HepG2 (cell line): Measurements from ENCODE around the gene TMEM121. TPM values are rescaled to one million over a fixed set of nuclear protein-coding genes. Genes with fewer than 3 reads are reported as not detected.

Source experiments
- CCDC6 ChIP-seq: sonication (generic); formaldehyde crosslinking; IDR thresholded peaks from 2 replicates; pipeline ENCODE4 v1.8.1; 2022; ENCODE audit warnings: mild to moderate bottlenecking, missing genetic modification reagents, moderate library complexity
- CHCHD3 ChIP-seq: sonication (generic); formaldehyde crosslinking; IDR thresholded peaks from 2 replicates; pipeline ENCODE4 v1.8.0; 2022; ENCODE audit warnings: mild to moderate bottlenecking, missing genetic modification reagents, moderate library complexity
- CHD2 ChIP-seq: IDR thresholded peaks from 2 replicates; pipeline ENCODE4 v1.6.1; 2011; ENCODE audit warnings: low read depth, low read length, improper control_type of control experiment
- GZF1 ChIP-seq: sonication (generic); formaldehyde crosslinking; IDR thresholded peaks from 2 replicates; pipeline ENCODE4 v1.5.1; 2020; ENCODE audit warnings: mild to moderate bottlenecking, missing genetic modification reagents
- HDAC6 ChIP-seq: fragments of 200-600 bp; sonication (generic); IDR thresholded peaks from 2 replicates; pipeline ENCODE4 v1.7.0; 2017; ENCODE audit warnings: mild to moderate bottlenecking, antibody characterized with exemption, low read length, low read depth
- HMGA1 ChIP-seq: sonication (generic); formaldehyde crosslinking; conservative IDR thresholded peaks from 2 replicates; pipeline ENCODE4 v1.4.0; 2020; ENCODE audit warnings: missing genetic modification reagents
- HOXA5 ChIP-seq: sonication (generic); formaldehyde crosslinking; IDR thresholded peaks from 2 replicates; pipeline ENCODE4 v1.4.0; 2020; ENCODE audit warnings: missing genetic modification reagents
- HOXA9 ChIP-seq: sonication (generic); formaldehyde crosslinking; IDR thresholded peaks from 2 replicates; pipeline ENCODE4 v1.8.1; 2022; ENCODE audit warnings: missing genetic modification reagents, mild to moderate bottlenecking, moderate library complexity, borderline replicate concordance
- KLF9 ChIP-seq: IDR thresholded peaks from 2 replicates; pipeline ENCODE4 v1.6.1; 2016; ENCODE audit warnings: low read depth
- PCBP1 ChIP-seq: fragments of 200-400 bp; formaldehyde crosslinking; IDR thresholded peaks from 2 replicates; pipeline ENCODE4 v1.6.1; 2017; ENCODE audit warnings: mild to moderate bottlenecking, low read depth, low read length, borderline replicate concordance
- POGZ ChIP-seq: sonication (generic); formaldehyde crosslinking; IDR thresholded peaks from 2 replicates; pipeline ENCODE4 v1.4.0; 2020; ENCODE audit warnings: mild to moderate bottlenecking, missing genetic modification reagents
- RCOR2 ChIP-seq: IDR thresholded peaks from 2 replicates; pipeline ENCODE4 v1.6.1; 2016; ENCODE audit warnings: missing biosample characterization, missing genetic modification reagents
- SALL1 ChIP-seq: sonication (generic); formaldehyde crosslinking; IDR thresholded peaks from 2 replicates; pipeline ENCODE4 v1.8.0; 2022; ENCODE audit warnings: mild to moderate bottlenecking, missing genetic modification reagents
- SOX6 ChIP-seq, 2 experiments: fragments of 450-650 bp in 1 of 2; sonication (generic) in 1 of 2; formaldehyde crosslinking in 1 of 2; IDR thresholded peaks; 2 replicates each; pipeline versions ENCODE4 v1.4.0 to v1.6.1; 2017 to 2020; ENCODE audit warnings: antibody characterized with exemption in 1 of 2, mild to moderate bottlenecking in 1 of 2, missing genetic modification reagents in 1 of 2
- TCF7L2 ChIP-seq: IDR thresholded peaks from 2 replicates; pipeline ENCODE4 v1.6.1; 2011; ENCODE audit warnings: mild to moderate bottlenecking, low read depth, low read length, moderate library complexity
- ZBTB1 ChIP-seq: sonication (generic); formaldehyde crosslinking; IDR thresholded peaks from 2 replicates; pipeline ENCODE4 v1.4.0; 2020; ENCODE audit warnings: missing genetic modification reagents, borderline replicate concordance
- ZNF143 ChIP-seq: sonication (generic); formaldehyde crosslinking; IDR thresholded peaks from 2 replicates; pipeline ENCODE4 v1.4.0; 2020; ENCODE audit warnings: missing genetic modification reagents
- ZNF225 ChIP-seq: sonication (generic); formaldehyde crosslinking; IDR thresholded peaks from 2 replicates; pipeline ENCODE4 v1.4.0; 2020; ENCODE audit warnings: mild to moderate bottlenecking, missing genetic modification reagents
- ZNF234 ChIP-seq: sonication (generic); formaldehyde crosslinking; conservative IDR thresholded peaks from 2 replicates; pipeline ENCODE4 v1.5.1; 2020; ENCODE audit warnings: mild to moderate bottlenecking, missing genetic modification reagents
- ZNF34 ChIP-seq: sonication (generic); formaldehyde crosslinking; IDR thresholded peaks from 2 replicates; pipeline ENCODE4 v1.4.0; 2020; ENCODE audit warnings: mild to moderate bottlenecking, missing genetic modification reagents, borderline replicate concordance
- ZNF446 ChIP-seq: sonication (generic); formaldehyde crosslinking; IDR thresholded peaks from 2 replicates; pipeline ENCODE4 v1.5.0; 2020; ENCODE audit warnings: mild to moderate bottlenecking, missing genetic modification reagents
- ZNF543 ChIP-seq: sonication (generic); formaldehyde crosslinking; IDR thresholded peaks from 2 replicates; pipeline ENCODE4 v1.4.0; 2020; ENCODE audit warnings: mild to moderate bottlenecking, missing genetic modification reagents
- ZNF546 ChIP-seq: sonication (generic); formaldehyde crosslinking; conservative IDR thresholded peaks from 2 replicates; pipeline ENCODE4 v1.8.1; 2023; ENCODE audit warnings: mild to moderate bottlenecking, missing genetic modification reagents
- ZNF644 ChIP-seq: IDR thresholded peaks from 2 replicates; pipeline ENCODE4 v1.6.1; 2016; ENCODE audit warnings: low read depth
- ZNF703 ChIP-seq: sonication (generic); formaldehyde crosslinking; IDR thresholded peaks from 2 replicates; pipeline ENCODE4 v1.5.1; 2020; ENCODE audit warnings: missing genetic modification reagents, mild to moderate bottlenecking, moderate library complexity, borderline replicate concordance
- ZNF766 ChIP-seq: sonication (generic); formaldehyde crosslinking; IDR thresholded peaks from 2 replicates; pipeline ENCODE4 v1.5.0; 2020; ENCODE audit warnings: missing genetic modification reagents, borderline replicate concordance
- ZNF777 ChIP-seq: sonication (generic); formaldehyde crosslinking; IDR thresholded peaks from 2 replicates; pipeline ENCODE4 v1.4.0; 2020; ENCODE audit warnings: missing genetic modification reagents
- polyA plus RNA-seq, 8 experiments: library from polyadenylated mRNA; depleted of rRNA in 3 of 8; stranded (reverse) in 7 of 8; unstranded in 1 of 8; fragments of >200 nt; fragmentation: Illumina TruSeq in 4 of 8; extraction: Trizol in 4 of 8; gene quantifications; 2 replicates each; pipeline versions ENCODE4 v1.2.1 to v1.2.3, GENCODE V29; 2011 to 2016; ENCODE audit warnings: low read depth in 4 of 8, missing spikeins in 1 of 8, mixed read lengths in 1 of 8; ENCODE audit not compliant: insufficient read depth in 1 of 8
- total RNA-seq, 5 experiments: library from RNA; depleted of rRNA; stranded (reverse); fragments of >200 nt; fragmentation: Illumina TruSeq; extraction: Trizol; gene quantifications; 2 replicates each; pipeline ENCODE4 v1.2.3, GENCODE V29; 2016; ENCODE audit warnings: low read depth in 1 of 5
- TF ChIP-seq, protein P1 (sequence below), 2 experiments: fragments of 450-650 bp in 1 of 2; sonication (generic) in 1 of 2; formaldehyde crosslinking; IDR thresholded peaks; 2 replicates each; pipeline versions ENCODE4 v1.5.0 to v1.8.0; 2020 to 2022; ENCODE audit warnings: mild to moderate bottlenecking in 1 of 2, missing genetic modification reagents in 1 of 2
- TF ChIP-seq, protein P2 (sequence below): IDR thresholded peaks from 2 replicates; pipeline ENCODE4 v1.6.1; 2016; ENCODE audit warnings: missing genetic modification reagents, missing compliant biosample characterization
- TF ChIP-seq, protein P3 (sequence below): sonication (generic); formaldehyde crosslinking; IDR thresholded peaks from 2 replicates; pipeline ENCODE4 v1.5.0; 2020; ENCODE audit warnings: mild to moderate bottlenecking, missing genetic modification reagents

The TMEM121 gene
- total and polyA plus RNA-seq, 2 of the 13 experiments (the other 11 are each of a cell fraction or from before 2014, with no cell fraction given): 6.6 to 19.0 TPM

DNA sequence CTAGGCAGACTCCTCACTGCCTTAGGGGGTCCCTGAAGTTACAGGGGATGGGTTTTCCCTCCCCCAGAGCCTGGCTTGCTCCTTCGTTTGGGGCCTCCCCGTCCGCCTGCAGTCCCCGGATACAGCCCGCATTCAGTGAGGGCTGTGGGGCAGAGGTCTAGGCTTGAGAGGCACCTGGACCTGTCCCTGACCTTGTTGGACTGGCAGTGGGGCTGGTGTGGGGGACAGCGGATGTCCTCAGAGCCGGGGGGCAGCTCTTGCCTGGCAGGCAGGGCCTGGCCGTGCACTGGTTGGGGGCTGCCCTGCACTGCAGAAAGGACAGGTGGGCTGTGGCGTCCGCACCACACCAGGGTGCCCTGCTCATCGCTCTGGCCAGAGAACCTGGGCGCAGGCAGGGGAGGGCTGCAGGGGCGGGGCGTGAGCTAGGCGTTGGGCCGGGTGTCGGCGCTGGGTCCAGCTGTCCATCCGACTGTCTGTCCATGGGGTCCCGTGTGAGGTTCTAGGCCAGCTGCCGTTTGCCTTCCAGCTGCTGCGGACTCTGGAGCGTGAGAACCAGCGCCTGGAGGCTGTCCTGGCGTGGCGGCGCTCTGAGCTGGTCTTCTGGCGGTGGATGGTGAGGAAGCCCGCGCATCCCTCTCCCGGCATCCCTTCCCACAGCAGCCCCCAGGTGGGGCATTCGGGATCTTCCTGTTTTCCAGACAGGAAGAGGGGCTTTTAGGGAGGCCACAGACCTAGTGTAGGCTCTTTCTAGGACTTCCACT lies 29.4 kb upstream of the TMEM121 start (continued):
- no peak for TF ChIP-seq TCF7L2
- no peak for TF ChIP-seq HOXA5
- TF ChIP-seq RCOR2 (CRISPR knock-in tag): no peak
- TF ChIP-seq HDAC6: no peak
- TF ChIP-seq GZF1 (CRISPR knock-in tag): no peak
- no peak for TF ChIP-seq HMGA1
- no peak for TF ChIP-seq HOXA9 (CRISPR knock-in tag)
- no peak for TF ChIP-seq ZNF225 (CRISPR knock-in tag)
- TF ChIP-seq, protein P1, sequence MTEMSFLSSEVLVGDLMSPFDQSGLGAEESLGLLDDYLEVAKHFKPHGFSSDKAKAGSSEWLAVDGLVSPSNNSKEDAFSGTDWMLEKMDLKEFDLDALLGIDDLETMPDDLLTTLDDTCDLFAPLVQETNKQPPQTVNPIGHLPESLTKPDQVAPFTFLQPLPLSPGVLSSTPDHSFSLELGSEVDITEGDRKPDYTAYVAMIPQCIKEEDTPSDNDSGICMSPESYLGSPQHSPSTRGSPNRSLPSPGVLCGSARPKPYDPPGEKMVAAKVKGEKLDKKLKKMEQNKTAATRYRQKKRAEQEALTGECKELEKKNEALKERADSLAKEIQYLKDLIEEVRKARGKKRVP (CRISPR knock-in tag; IDR thresholded peaks at IDR 0.05): no peak
- no peak for TF ChIP-seq SOX6 (IDR thresholded peaks at IDR 0.05)
- TF ChIP-seq SOX6 (CRISPR knock-in tag; IDR thresholded peaks at IDR 0.05): 0 out of 2 replicates have a peak, but pooled peaks have one; percentile 1
- TF ChIP-seq ZNF143 (CRISPR knock-in tag): no peak
- no peak for TF ChIP-seq CHD2
- TF ChIP-seq ZBTB1 (CRISPR knock-in tag): no peak
- TF ChIP-seq KLF9 (CRISPR knock-in tag): no peak
- no peak for TF ChIP-seq CHCHD3 (CRISPR knock-in tag)
- TF ChIP-seq POGZ: no peak
- no peak for TF ChIP-seq SALL1 (CRISPR knock-in tag)
- TF ChIP-seq ZNF777: no peak
- TF ChIP-seq ZNF446 (CRISPR knock-in tag): peak; percentile 73; the same call in 1 of the 2 replicates
- TF ChIP-seq, protein P2, sequence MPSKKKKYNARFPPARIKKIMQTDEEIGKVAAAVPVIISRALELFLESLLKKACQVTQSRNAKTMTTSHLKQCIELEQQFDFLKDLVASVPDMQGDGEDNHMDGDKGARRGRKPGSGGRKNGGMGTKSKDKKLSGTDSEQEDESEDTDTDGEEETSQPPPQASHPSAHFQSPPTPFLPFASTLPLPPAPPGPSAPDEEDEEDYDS (CRISPR knock-in tag): no peak
- no peak for TF ChIP-seq ZNF546 (CRISPR knock-in tag)
- TF ChIP-seq CCDC6 (CRISPR knock-in tag): no peak
- TF ChIP-seq PCBP1: no peak
- TF ChIP-seq, protein P3, sequence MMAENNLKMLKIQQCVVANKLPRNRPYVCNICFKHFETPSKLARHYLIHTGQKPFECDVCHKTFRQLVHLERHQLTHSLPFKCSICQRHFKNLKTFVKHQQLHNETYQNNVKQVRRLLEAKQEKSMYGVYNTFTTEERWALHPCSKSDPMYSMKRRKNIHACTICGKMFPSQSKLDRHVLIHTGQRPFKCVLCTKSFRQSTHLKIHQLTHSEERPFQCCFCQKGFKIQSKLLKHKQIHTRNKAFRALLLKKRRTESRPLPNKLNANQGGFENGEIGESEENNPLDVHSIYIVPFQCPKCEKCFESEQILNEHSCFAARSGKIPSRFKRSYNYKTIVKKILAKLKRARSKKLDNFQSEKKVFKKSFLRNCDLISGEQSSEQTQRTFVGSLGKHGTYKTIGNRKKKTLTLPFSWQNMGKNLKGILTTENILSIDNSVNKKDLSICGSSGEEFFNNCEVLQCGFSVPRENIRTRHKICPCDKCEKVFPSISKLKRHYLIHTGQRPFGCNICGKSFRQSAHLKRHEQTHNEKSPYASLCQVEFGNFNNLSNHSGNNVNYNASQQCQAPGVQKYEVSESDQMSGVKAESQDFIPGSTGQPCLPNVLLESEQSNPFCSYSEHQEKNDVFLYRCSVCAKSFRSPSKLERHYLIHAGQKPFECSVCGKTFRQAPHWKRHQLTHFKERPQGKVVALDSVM: peak; percentile 10; the same call in 1 of the 2 replicates
- no peak; the same call in 1 of the 2 replicates for TF ChIP-seq ZNF34 (CRISPR knock-in tag)
- no peak for TF ChIP-seq ZNF543 (CRISPR knock-in tag)
- no peak for TF ChIP-seq ZNF703
- no peak for TF ChIP-seq ZNF766 (CRISPR knock-in tag)
- TF ChIP-seq ZNF644 (CRISPR knock-in tag): no peak
- no peak for TF ChIP-seq ZNF234 (CRISPR knock-in tag)
